Adrenal gland (tissue), 12 donors: Measurements from ENCODE around the gene TUBGCP2. TPM values are rescaled to one million over a fixed set of nuclear protein-coding genes. Genes with fewer than 3 reads are reported as not detected.

Experiments used
- DNase-seq, 7 donors: peaks; one replicate each; pipeline ENCODE4 v3.0.0-alpha.2; 2019 to 2020
- H3K27ac ChIP-seq, 5 donors: fragments of 200-600 bp; sonication (generic) in 4 of 5; 1 replicate in 3 of 5; 2 replicates in 2 of 5; pipeline versions ENCODE4 v1.5.1 to v1.8.0; 2016 to 2020; ENCODE audit warnings: mild to moderate bottlenecking in 1 of 5
- H3K27me3 ChIP-seq: fragments of 200-600 bp; 2 replicates; pipeline ENCODE4 v1.8.0; 2021
- H3K36me3 ChIP-seq, 2 donors: fragments of 200-600 bp; replicated peaks in 1 of 2; 1 replicate in 1 of 2; 2 replicates in 1 of 2; pipeline versions ENCODE4 v1.5.1 to v1.8.0; 2018 to 2022
- H3K4me1 ChIP-seq, 2 donors: fragments of 200-600 bp; replicated peaks in 1 of 2; 1 replicate in 1 of 2; 2 replicates in 1 of 2; pipeline versions ENCODE4 v1.5.1 to v1.8.0; 2018 to 2021
- H3K4me3 ChIP-seq, 4 donors: fragments of 200-600 bp; sonication (generic) in 3 of 4; one replicate each; pipeline ENCODE4 v1.5.1; 2016 to 2018
- H3K9me3 ChIP-seq, 3 donors: fragments of 200-600 bp; sonication (generic) in 1 of 3; replicated peaks in 1 of 3; 1 replicate in 2 of 3; 2 replicates in 1 of 3; pipeline versions ENCODE4 v1.5.1 to v1.8.0; 2016 to 2021
- CTCF ChIP-seq, 6 experiments: fragments of 450-650 bp in 4 of 6; fragments of 200-600 bp in 2 of 6; sonication (generic) in 1 of 6; IDR thresholded peaks; 1 replicate in 5 of 6; 2 replicates in 1 of 6; pipeline versions ENCODE4 v1.5.1 to v1.8.0; 2016 to 2021; ENCODE audit warnings: antibody characterized with exemption in 6 of 6, mild to moderate bottlenecking in 2 of 6, moderate library complexity in 1 of 6
- POLR2A ChIP-seq, 2 donors: fragments of 450-650 bp; IDR thresholded peaks; one replicate each; pipeline ENCODE4 v1.6.1; 2017; ENCODE audit warnings: antibody characterized with exemption in 2 of 2, mild to moderate bottlenecking in 2 of 2, moderate library complexity in 1 of 2
- WGBS, 4 donors: extraction: QIAGEN DNeasy Blood & Tissue Kit in 2 of 4; methylation state at CpG; one replicate each; pipeline versions ENCODE4 v1.1.5 to v1.1.7; 2013 to 2017; 5-methylcytosine and 5-hydroxymethylcytosine counted together
- intact Hi-C, 2 donors: fragments of 100-400 bp; cut with DNase I; formaldehyde crosslinking; loops; one replicate each; pipeline versions ENCODE4 v1.14.1 to v1.15.0; 2022 to 2023
- polyA plus RNA-seq, 3 donors: library from polyadenylated mRNA; stranded (reverse); fragments of 200-250 nt in 2 of 3; fragments of 350-450 nt in 1 of 3; fragmentation: Illumina TruSeq in 1 of 3; extraction: RNeasy Lipid Tissue Mini Kit (QIAGEN cat#74804) in 1 of 3; gene quantifications; one replicate each; pipeline ENCODE4 v1.2.3, GENCODE V29; 2013 to 2014
- total RNA-seq, 9 donors: library from RNA; depleted of rRNA in 4 of 9; stranded (reverse); fragments of >200 nt in 4 of 9; fragments of 120-200 nt in 1 of 9; fragmentation: NEBNext Ultra II Directional in 1 of 9; extraction: Animal tissue kit (Norgen Biotek cat#: 25700) in 1 of 9; gene quantifications; one replicate each; pipeline versions ENCODE4 v1.1.0 to v1.2.4, GENCODE V29; 2013 to 2023
- donor health status: healthy with polysubstance abuse.
- donor health status: Bipolar disorder and iron deficiency.
- donor health status: DM: yes; HTN: yes; CAD: no.
- donor health status: DM: no; HTN: no; CAD: no.
- donor health status: DM: no; HTN: no; CAD: no.
- donor health status: DM: yes; HTN: yes; CAD: no.

Gene TUBGCP2
- total and polyA plus RNA-seq, 12 donors, result 30.9 to 234 (median 62.0) TPM

- H3K27me3 ChIP-seq, result no peaks in the 10 kb centered on the region
- intact Hi-C loops, result no loop called here
- 90 to 93% methylated on average over 26 of the region's 26 CpGs; no CpG with 5 or more reads in 2 of the 4 donors for WGBS, 4 donors
- H3K36me3 ChIP-seq, result no peaks in the 10 kb centered on the region
- H3K27ac ChIP-seq, result no peak overlapping the region
- no peak for DNase-seq
- no peaks in the 10 kb centered on the region for H3K9me3 ChIP-seq
- TF ChIP-seq CTCF (IDR thresholded peaks at IDR 0.05) (no peak), POLR2A (IDR thresholded peaks at IDR 0.05) (no peak)
- no peak overlapping the region for H3K4me3 ChIP-seq
- H3K4me1 ChIP-seq, result no peaks in the 10 kb centered on the region
These were observed 39.3 kb downstream of the TUBGCP2 start for GRCh38 chr10:133269367-133269766.

- intact Hi-C loops, result no loop called here
- H3K4me1 ChIP-seq, result no peaks in the 10 kb centered on the region
- DNase-seq, result no peak
- TF ChIP-seq POLR2A (IDR thresholded peaks at IDR 0.05) (no peak), CTCF (IDR thresholded peaks at IDR 0.05) (no peak)
- no peaks in the 10 kb centered on the region for H3K9me3 ChIP-seq
- H3K27me3 ChIP-seq, result no peaks in the 10 kb centered on the region
- no peak overlapping the region for H3K4me3 ChIP-seq
- no peak overlapping the region for H3K27ac ChIP-seq
- WGBS, 4 donors, result 80 to 93% (median 92%) methylated on average over 3 to 22 of the region's 22 CpGs
- no peaks in the 10 kb centered on the region for H3K36me3 ChIP-seq
These were observed 40.1 kb downstream of the TUBGCP2 start for GRCh38 chr10:133268532-133268931.

GRCh38 chr10:133267829-133268228 lies 40.8 kb downstream of the TUBGCP2 start:
- 87 to 96% (median 91%) methylated on average over 10 to 22 of the region's 22 CpGs for WGBS, 4 donors

GRCh38 chr10:133267293-133267692 lies 41.4 kb downstream of the TUBGCP2 start:
- no peak for DNase-seq
- intact Hi-C loops, result no loop called here
- H3K4me1 ChIP-seq, result peaks cover 0 to 3% of the 10 kb centered on the region in 2 donors
- no peak for TF ChIP-seq POLR2A (IDR thresholded peaks at IDR 0.05)
- TF ChIP-seq CTCF (IDR thresholded peaks at IDR 0.05), result no peak
- 60 to 97% (median 84%) methylated on average over 1 to 14 of the region's 14 CpGs for WGBS, 4 donors
- no peak overlapping the region for H3K27ac ChIP-seq
- H3K27me3 ChIP-seq, result no peaks in the 10 kb centered on the region
- H3K4me3 ChIP-seq, result no peak overlapping the region
- no peaks in the 10 kb centered on the region for H3K36me3 ChIP-seq
- no peaks in the 10 kb centered on the region for H3K9me3 ChIP-seq

More at GRCh38 chr10:133267829-133268228, 40.8 kb downstream of the TUBGCP2 start:
- TF ChIP-seq CTCF (IDR thresholded peaks at IDR 0.05) (no peak), POLR2A (IDR thresholded peaks at IDR 0.05) (no peak)
- no peaks in the 10 kb centered on the region for H3K27me3 ChIP-seq
- no peaks in the 10 kb centered on the region for H3K36me3 ChIP-seq
- no peak overlapping the region for H3K4me3 ChIP-seq
- H3K9me3 ChIP-seq, result no peaks in the 10 kb centered on the region
- intact Hi-C loops, result no loop called here
- DNase-seq, result no peak
- no peaks in the 10 kb centered on the region for H3K4me1 ChIP-seq
- no peak overlapping the region for H3K27ac ChIP-seq
